ENCODE measurements around the gene EPM2AIP1.

- TF ChIP-seq EZH2 (IDR thresholded peaks at IDR 0.05; ENCODE audit: insufficient read depth, poor library complexity, severe bottlenecking) (no peak), EZH2phosphoT487 (IDR thresholded peaks at IDR 0.05; ENCODE audit: insufficient read depth, low read depth) (no peak)
Measured at GRCh38 chr3:36964331-36964730, 28.6 kb downstream of the EPM2AIP1 start.
